HepG2 (cell line): ENCODE data around the gene NSD2. TPM values are rescaled to one million over a fixed set of nuclear protein-coding genes. Genes with fewer than 3 reads are reported as not detected.

Experiments used
- DBP ChIP-seq: sonication (generic); formaldehyde crosslinking; IDR thresholded peaks from 2 replicates; pipeline ENCODE4 v1.4.0; 2020; ENCODE audit warnings: missing genetic modification reagents; ENCODE audit errors: not compliant biosample characterization
- FOXP4 ChIP-seq: sonication (generic); formaldehyde crosslinking; IDR thresholded peaks from 2 replicates; pipeline ENCODE4 v1.4.0; 2020; ENCODE audit warnings: missing genetic modification reagents
- HNRNPUL1 ChIP-seq: fragments of 200-400 bp; formaldehyde crosslinking; IDR thresholded peaks from 2 replicates; pipeline ENCODE4 v1.6.1; 2017; ENCODE audit warnings: low read depth, mild to moderate bottlenecking, low read length, moderate library complexity
- ISX ChIP-seq: sonication (generic); formaldehyde crosslinking; conservative IDR thresholded peaks from 2 replicates; pipeline ENCODE4 v1.5.0; 2020; ENCODE audit warnings: missing genetic modification reagents
- JDP2 ChIP-seq: sonication (generic); formaldehyde crosslinking; IDR thresholded peaks from 2 replicates; pipeline ENCODE4 v1.8.1; 2022; ENCODE audit warnings: missing genetic modification reagents, borderline replicate concordance
- MIER3 ChIP-seq: IDR thresholded peaks from 2 replicates; pipeline ENCODE4 v1.6.1; 2016; ENCODE audit warnings: missing compliant biosample characterization, borderline replicate concordance
- NONO ChIP-seq, 2 experiments: fragments of 450-650 bp in 1 of 2; sonication (generic) in 1 of 2; formaldehyde crosslinking in 1 of 2; IDR thresholded peaks in 1 of 2; conservative IDR thresholded peaks in 1 of 2; 2 replicates each; pipeline versions ENCODE4 v1.6.1 to v1.8.0; 2017 to 2022; ENCODE audit warnings: mild to moderate bottlenecking in 1 of 2, missing genetic modification reagents in 1 of 2, moderate library complexity in 1 of 2
- NR2F6 ChIP-seq, 2 experiments: IDR thresholded peaks; 2 replicates each; pipeline ENCODE4 v1.6.1; 2016; ENCODE audit warnings: antibody characterized with exemption in 1 of 2, mild to moderate bottlenecking in 1 of 2
- RARA ChIP-seq: IDR thresholded peaks from 2 replicates; pipeline ENCODE4 v1.6.1; 2016; ENCODE audit warnings: missing genetic modification reagents, missing compliant biosample characterization
- REL ChIP-seq: sonication (generic); formaldehyde crosslinking; conservative IDR thresholded peaks from 2 replicates; pipeline ENCODE4 v1.8.0; 2022; ENCODE audit warnings: mild to moderate bottlenecking, missing genetic modification reagents, moderate library complexity
- RFX3 ChIP-seq: IDR thresholded peaks from 2 replicates; pipeline ENCODE4 v1.6.1; 2016; ENCODE audit warnings: missing biosample characterization, missing genetic modification reagents
- ZBTB20 ChIP-seq: sonication (generic); formaldehyde crosslinking; IDR thresholded peaks from 2 replicates; pipeline ENCODE4 v1.8.1; 2023; ENCODE audit warnings: missing genetic modification reagents, low read depth, mild to moderate bottlenecking, borderline replicate concordance
- ZNF17 ChIP-seq: sonication (generic); formaldehyde crosslinking; IDR thresholded peaks from 2 replicates; pipeline ENCODE4 v1.5.0; 2020; ENCODE audit warnings: mild to moderate bottlenecking, missing genetic modification reagents
- ZNF530 ChIP-seq: sonication (generic); formaldehyde crosslinking; IDR thresholded peaks from 2 replicates; pipeline ENCODE4 v1.5.0; 2020; ENCODE audit warnings: low read depth, mild to moderate bottlenecking, missing genetic modification reagents
- ZNF543 ChIP-seq: sonication (generic); formaldehyde crosslinking; IDR thresholded peaks from 2 replicates; pipeline ENCODE4 v1.4.0; 2020; ENCODE audit warnings: mild to moderate bottlenecking, missing genetic modification reagents
- ZNF550 ChIP-seq: sonication (generic); formaldehyde crosslinking; IDR thresholded peaks from 2 replicates; pipeline ENCODE4 v1.4.0; 2020; ENCODE audit warnings: mild to moderate bottlenecking, missing genetic modification reagents, borderline replicate concordance
- ZNF772 ChIP-seq: sonication (generic); formaldehyde crosslinking; IDR thresholded peaks from 2 replicates; pipeline ENCODE4 v1.5.0; 2020; ENCODE audit warnings: mild to moderate bottlenecking, missing genetic modification reagents
- polyA plus RNA-seq, 8 experiments: library from polyadenylated mRNA; depleted of rRNA in 3 of 8; stranded (reverse) in 7 of 8; unstranded in 1 of 8; fragments of >200 nt; fragmentation: Illumina TruSeq in 4 of 8; extraction: Trizol in 4 of 8; gene quantifications; 2 replicates each; pipeline versions ENCODE4 v1.2.1 to v1.2.3, GENCODE V29; 2011 to 2016; ENCODE audit warnings: low read depth in 4 of 8, missing spikeins in 1 of 8, mixed read lengths in 1 of 8; ENCODE audit not compliant: insufficient read depth in 1 of 8
- total RNA-seq, 5 experiments: library from RNA; depleted of rRNA; stranded (reverse); fragments of >200 nt; fragmentation: Illumina TruSeq; extraction: Trizol; gene quantifications; 2 replicates each; pipeline ENCODE4 v1.2.3, GENCODE V29; 2016; ENCODE audit warnings: low read depth in 1 of 5
- TF ChIP-seq, protein P1 (sequence below): sonication (generic); formaldehyde crosslinking; IDR thresholded peaks from 2 replicates; pipeline ENCODE4 v1.4.0; 2020; ENCODE audit warnings: missing genetic modification reagents, borderline replicate concordance
- TF ChIP-seq, protein P2 (sequence below): sonication (generic); formaldehyde crosslinking; IDR thresholded peaks from 2 replicates; pipeline ENCODE4 v1.4.0; 2020; ENCODE audit warnings: missing genetic modification reagents

The NSD2 gene
- total and polyA plus RNA-seq, 2 of the 13 experiments (the other 11 are each of a cell fraction or from before 2014, with no cell fraction given): 22.0 to 65.9 TPM

DNA sequence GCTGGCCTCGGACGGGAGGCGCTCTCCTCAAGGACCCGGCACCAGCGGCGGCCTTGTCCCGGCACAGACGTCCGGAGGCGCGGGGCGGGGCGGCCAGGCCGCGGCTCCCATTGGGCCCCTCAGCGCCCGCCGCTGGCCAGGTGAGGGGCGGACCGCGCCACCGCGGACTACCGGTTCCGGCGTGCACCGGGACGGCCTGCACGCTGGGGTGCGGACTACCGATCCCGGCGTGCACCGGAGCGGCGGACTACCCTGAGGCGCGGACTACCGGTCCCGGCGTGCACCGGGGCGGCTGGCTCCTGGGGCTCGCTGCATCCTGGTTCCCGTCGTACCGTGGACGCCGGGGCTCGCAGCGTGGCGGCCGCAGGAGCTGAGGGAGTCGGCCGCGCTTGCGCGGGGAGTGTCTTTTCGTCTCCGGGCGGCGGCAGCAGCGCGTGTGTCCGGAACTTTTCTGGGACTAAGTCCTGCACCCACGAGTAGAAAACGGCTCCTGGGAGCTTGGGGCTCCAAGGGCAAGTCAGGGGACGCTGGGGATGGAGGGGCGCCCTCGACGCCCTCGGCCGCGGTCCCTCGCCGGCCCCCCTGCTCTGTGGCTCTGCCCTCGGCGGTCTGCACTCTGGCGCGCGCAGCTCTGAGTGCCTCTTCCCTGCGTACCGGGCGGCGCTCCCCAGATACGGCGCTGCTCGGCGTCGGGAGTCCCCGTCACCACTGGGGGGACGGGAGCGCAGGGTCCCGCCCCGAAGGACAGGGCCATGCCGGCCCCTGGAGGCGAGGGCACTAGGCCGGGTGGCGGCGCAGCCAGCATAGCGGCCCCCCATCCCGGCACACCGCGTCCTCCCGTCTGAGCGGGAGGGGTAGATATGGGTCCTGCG lies 14.9 kb upstream of the NSD2 start, which contains the start of gene LETM1 (continued):
- TF ChIP-seq FOXP4 (CRISPR knock-in tag): 0 out of 2 replicates have a peak, but pooled peaks have one; percentile 45
- peak; percentile 89 for TF ChIP-seq ISX
- TF ChIP-seq RFX3 (CRISPR knock-in tag): no peak
- TF ChIP-seq MIER3 (CRISPR knock-in tag): peak; percentile 47; the same call in 1 of the 2 replicates
- TF ChIP-seq, protein P1, sequence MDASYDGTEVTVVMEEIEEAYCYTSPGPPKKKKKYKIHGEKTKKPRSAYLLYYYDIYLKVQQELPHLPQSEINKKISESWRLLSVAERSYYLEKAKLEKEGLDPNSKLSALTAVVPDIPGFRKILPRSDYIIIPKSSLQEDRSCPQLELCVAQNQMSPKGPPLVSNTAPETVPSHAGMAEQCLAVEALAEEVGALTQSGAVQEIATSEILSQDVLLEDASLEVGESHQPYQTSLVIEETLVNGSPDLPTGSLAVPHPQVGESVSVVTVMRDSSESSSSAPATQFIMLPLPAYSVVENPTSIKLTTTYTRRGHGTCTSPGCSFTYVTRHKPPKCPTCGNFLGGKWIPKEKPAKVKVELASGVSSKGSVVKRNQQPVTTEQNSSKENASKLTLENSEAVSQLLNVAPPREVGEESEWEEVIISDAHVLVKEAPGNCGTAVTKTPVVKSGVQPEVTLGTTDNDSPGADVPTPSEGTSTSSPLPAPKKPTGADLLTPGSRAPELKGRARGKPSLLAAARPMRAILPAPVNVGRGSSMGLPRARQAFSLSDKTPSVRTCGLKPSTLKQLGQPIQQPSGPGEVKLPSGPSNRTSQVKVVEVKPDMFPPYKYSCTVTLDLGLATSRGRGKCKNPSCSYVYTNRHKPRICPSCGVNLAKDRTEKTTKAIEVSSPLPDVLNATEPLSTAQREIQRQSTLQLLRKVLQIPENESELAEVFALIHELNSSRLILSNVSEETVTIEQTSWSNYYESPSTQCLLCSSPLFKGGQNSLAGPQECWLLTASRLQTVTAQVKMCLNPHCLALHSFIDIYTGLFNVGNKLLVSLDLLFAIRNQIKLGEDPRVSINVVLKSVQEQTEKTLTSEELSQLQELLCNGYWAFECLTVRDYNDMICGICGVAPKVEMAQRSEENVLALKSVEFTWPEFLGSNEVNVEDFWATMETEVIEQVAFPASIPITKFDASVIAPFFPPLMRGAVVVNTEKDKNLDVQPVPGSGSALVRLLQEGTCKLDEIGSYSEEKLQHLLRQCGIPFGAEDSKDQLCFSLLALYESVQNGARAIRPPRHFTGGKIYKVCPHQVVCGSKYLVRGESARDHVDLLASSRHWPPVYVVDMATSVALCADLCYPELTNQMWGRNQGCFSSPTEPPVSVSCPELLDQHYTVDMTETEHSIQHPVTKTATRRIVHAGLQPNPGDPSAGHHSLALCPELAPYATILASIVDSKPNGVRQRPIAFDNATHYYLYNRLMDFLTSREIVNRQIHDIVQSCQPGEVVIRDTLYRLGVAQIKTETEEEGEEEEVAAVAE (CRISPR knock-in tag): peak; percentile 67; the same call in 1 of the 2 replicates
- no peak for TF ChIP-seq ZNF550 (CRISPR knock-in tag)
- TF ChIP-seq NONO (IDR thresholded peaks at IDR 0.05): no peak
- peak; percentile 84 for TF ChIP-seq NONO (CRISPR knock-in tag; conservative IDR thresholded peaks at IDR 0.05)
- no peak for TF ChIP-seq ZNF17 (CRISPR knock-in tag)
- TF ChIP-seq JDP2 (CRISPR knock-in tag): no peak
- TF ChIP-seq HNRNPUL1: no peak
- TF ChIP-seq ZNF530: no peak
- TF ChIP-seq ZNF772 (CRISPR knock-in tag): peak; percentile 59; the same call in 1 of the 2 replicates
- no peak for TF ChIP-seq REL (CRISPR knock-in tag)
- TF ChIP-seq, protein P2, sequence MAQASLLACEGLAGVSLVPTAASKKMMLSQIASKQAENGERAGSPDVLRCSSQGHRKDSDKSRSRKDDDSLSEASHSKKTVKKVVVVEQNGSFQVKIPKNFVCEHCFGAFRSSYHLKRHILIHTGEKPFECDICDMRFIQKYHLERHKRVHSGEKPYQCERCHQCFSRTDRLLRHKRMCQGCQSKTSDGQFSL (CRISPR knock-in tag): peak; percentile 68; the same call in 1 of the 2 replicates
- TF ChIP-seq DBP (CRISPR knock-in tag): no peak
- peak; percentile 40; the same call in 1 of the 2 replicates for TF ChIP-seq ZBTB20 (CRISPR knock-in tag)
- TF ChIP-seq RARA (CRISPR knock-in tag): no peak
- TF ChIP-seq NR2F6 (IDR thresholded peaks at IDR 0.05): no peak
- TF ChIP-seq NR2F6 (CRISPR knock-in tag; IDR thresholded peaks at IDR 0.05): no peak; the same call in 1 of the 2 replicates
- peak; percentile 52 for TF ChIP-seq ZNF543 (CRISPR knock-in tag)
